Right lobe of liver (tissue), 6 donors: Measurements from ENCODE around the gene ATXN1. TPM values are rescaled to one million over a fixed set of nuclear protein-coding genes. Genes with fewer than 3 reads are reported as not detected.
A peak's percentile ranks its signal among the peaks of the same experiment; 100 is the strongest.

Experiments used
- ATAC-seq, 4 donors: fragments of 200-7000 bp; cut with Tn5 transposase; one replicate each; pipeline ENCODE4 v1.9.1; 2020; ENCODE audit warnings: mild to moderate bottlenecking in 4 of 4, moderate library complexity in 4 of 4
- DNase-seq, 3 donors: peaks; one replicate each; pipeline ENCODE4 v3.0.0-alpha.2; 2020
- H3K27ac ChIP-seq, 3 donors: fragments of 200-600 bp; one replicate each; pipeline ENCODE4 v1.8.0; 2022
- H3K27me3 ChIP-seq, 2 donors: fragments of 200-600 bp; one replicate each; pipeline ENCODE4 v1.8.0; 2022
- H3K36me3 ChIP-seq, 4 donors: fragments of 200-600 bp; sonication (generic) in 1 of 4; one replicate each; pipeline versions ENCODE4 v1.5.1 to v1.8.0; 2017 to 2022; ENCODE audit warnings: control low read depth in 1 of 4
- H3K4me1 ChIP-seq, 4 donors: fragments of 200-600 bp; sonication (generic) in 1 of 4; one replicate each; pipeline versions ENCODE4 v1.5.1 to v1.8.0; 2017 to 2022; ENCODE audit warnings: control low read depth in 1 of 4
- H3K4me3 ChIP-seq, 3 donors: fragments of 200-600 bp; one replicate each; pipeline ENCODE4 v1.8.0; 2022
- H3K9me3 ChIP-seq, 4 donors: fragments of 200-600 bp; sonication (generic) in 1 of 4; one replicate each; pipeline versions ENCODE4 v1.5.1 to v1.8.0; 2017 to 2022; ENCODE audit warnings: control low read depth in 1 of 4
- POLR2A ChIP-seq: fragments of 450-650 bp; IDR thresholded peaks from one replicate; pipeline ENCODE4 v1.6.1; 2017; ENCODE audit warnings: antibody characterized with exemption, mild to moderate bottlenecking
- WGBS: methylation state at CpG from one replicate; pipeline ENCODE4 v1.1.6; 2018; ENCODE audit warnings: low coverage, low lambda C conversion rate; ENCODE audit not compliant: insufficient coverage; ENCODE audit errors: missing lambda C conversion rate; 5-methylcytosine and 5-hydroxymethylcytosine counted together
- intact Hi-C, 2 donors: fragments of 100-400 bp; cut with DNase I; formaldehyde crosslinking; loops; one replicate each; pipeline versions ENCODE4 v1.11.2 to v1.14.1; 2022
- total RNA-seq, 6 experiments: library from RNA; depleted of rRNA in 2 of 6; stranded (reverse); fragments of >200 nt in 2 of 6; fragmentation: NEBNext Ultra II Directional in 3 of 6; extraction: Animal tissue kit (Norgen Biotek cat#: 25700) in 3 of 6; gene quantifications; one replicate each; pipeline versions ENCODE4 v1.1.0 to v1.2.4, GENCODE V29; 2016 to 2023
- TF ChIP-seq, protein P1 (sequence below), 4 donors: fragments of 200-600 bp in 3 of 4; fragments of 450-650 bp in 1 of 4; IDR thresholded peaks; one replicate each; pipeline versions ENCODE4 v1.5.1 to v1.8.0; 2016 to 2022; ENCODE audit warnings: antibody characterized with exemption in 4 of 4, mild to moderate bottlenecking in 2 of 4
- donor health status: DM: no; HTN: yes; CAD: no.
- donor health status: DM: no; HTN: no; CAD: no.
- donor health status: DM: no; HTN: no; CAD: no.
- donor health status: DM: no; HTN: yes; CAD: no.
- donor health status: DM: no; HTN: yes; CAD: no.

The ATXN1 gene
- total RNA-seq, 6 experiments from 2014 or later, result 23.2 to 28.7 (median 25.0) TPM

DNA sequence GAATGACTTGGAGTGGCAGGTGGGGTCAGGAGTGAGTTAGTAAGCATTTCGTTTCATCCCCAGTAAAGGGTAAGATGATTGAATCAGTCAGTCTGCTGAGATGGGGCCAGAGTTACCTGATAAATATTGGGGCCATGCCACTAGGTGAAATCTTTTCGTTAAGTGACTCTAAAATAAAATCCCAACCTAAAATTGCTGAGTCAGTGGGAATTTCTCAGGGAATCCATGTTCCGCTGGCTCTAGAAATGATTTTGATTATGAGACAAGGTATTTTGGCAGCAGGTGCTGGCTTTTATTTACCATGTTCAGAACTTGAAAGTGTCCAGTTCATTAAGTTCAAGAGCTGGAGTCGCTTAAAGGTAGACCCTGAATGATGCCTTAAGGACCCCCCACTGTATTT, 397.5 kb downstream of the ATXN1 start:
- Histone ChIP-seq H3K9me3 (no peaks in the 10 kb centered on the region), H3K36me3 (no peaks in the 10 kb centered on the region), H3K4me1 (peaks cover 0 to 25% (median 3%) of the 10 kb centered on the region in 4 donors), H3K27ac (no peak overlapping the region), H3K4me3 (no peak overlapping the region), H3K27me3 (no peaks in the 10 kb centered on the region)
- DNase-seq, result no peak
- peak in 1 of 4 donors; percentile 21 for ATAC-seq
- intact Hi-C loops, result no loop called here
- no peak for TF ChIP-seq POLR2A
- TF ChIP-seq, protein P1, sequence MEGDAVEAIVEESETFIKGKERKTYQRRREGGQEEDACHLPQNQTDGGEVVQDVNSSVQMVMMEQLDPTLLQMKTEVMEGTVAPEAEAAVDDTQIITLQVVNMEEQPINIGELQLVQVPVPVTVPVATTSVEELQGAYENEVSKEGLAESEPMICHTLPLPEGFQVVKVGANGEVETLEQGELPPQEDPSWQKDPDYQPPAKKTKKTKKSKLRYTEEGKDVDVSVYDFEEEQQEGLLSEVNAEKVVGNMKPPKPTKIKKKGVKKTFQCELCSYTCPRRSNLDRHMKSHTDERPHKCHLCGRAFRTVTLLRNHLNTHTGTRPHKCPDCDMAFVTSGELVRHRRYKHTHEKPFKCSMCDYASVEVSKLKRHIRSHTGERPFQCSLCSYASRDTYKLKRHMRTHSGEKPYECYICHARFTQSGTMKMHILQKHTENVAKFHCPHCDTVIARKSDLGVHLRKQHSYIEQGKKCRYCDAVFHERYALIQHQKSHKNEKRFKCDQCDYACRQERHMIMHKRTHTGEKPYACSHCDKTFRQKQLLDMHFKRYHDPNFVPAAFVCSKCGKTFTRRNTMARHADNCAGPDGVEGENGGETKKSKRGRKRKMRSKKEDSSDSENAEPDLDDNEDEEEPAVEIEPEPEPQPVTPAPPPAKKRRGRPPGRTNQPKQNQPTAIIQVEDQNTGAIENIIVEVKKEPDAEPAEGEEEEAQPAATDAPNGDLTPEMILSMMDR (IDR thresholded peaks at IDR 0.05), result no peak
- 66% methylated on average over 4 of the region's 4 CpGs for WGBS

DNA sequence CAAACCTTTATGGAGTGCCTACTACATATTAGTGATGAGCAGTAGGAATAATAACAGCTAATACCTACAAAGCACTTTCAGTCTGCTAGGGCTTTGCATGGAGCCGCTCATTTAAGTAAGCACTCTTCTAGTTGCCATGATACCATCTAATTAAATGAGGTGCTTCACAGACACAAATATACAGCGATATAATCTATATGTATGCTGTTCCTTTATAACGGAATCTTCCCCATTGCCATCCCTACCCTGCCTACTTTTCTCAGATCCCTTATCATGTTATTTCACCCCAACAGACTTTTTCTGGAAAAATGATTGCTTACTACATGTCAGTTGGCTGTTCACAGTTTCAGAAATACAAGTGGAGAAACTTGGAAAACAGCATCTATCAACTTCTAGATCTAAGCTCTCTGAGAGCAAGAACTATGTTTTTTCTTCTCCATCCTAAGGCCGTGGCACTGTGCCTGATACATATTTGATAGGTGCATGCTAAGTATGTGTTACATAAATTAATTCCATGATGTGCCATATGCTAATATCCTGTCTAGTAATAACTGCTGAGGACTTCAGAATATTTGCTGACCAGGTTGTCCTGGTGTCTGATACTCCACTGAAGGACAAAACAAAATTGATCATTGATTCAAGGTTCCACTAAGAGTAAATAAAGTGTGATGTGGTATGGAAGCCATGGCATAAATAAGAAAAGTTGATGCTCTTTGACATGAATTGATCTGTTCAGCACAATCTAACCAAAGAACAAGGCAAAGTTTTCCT, 398.3 kb downstream of the ATXN1 start:
- H3K9me3 ChIP-seq, result no peaks in the 10 kb centered on the region
- H3K36me3 ChIP-seq, result no peaks in the 10 kb centered on the region
- ATAC-seq (no peak), DNase-seq (no peak)
- no peaks in the 10 kb centered on the region for H3K27me3 ChIP-seq
- WGBS, result 93% methylated on average over 4 of the region's 4 CpGs
- peaks cover 0 to 20% (median 3%) of the 10 kb centered on the region in 4 donors for H3K4me1 ChIP-seq
- intact Hi-C loops, result no loop called here
- no peak for TF ChIP-seq POLR2A
- TF ChIP-seq, protein P1 (IDR thresholded peaks at IDR 0.05), result no peak
- no peak overlapping the region for H3K4me3 ChIP-seq
- H3K27ac ChIP-seq, result no peak overlapping the region

DNA sequence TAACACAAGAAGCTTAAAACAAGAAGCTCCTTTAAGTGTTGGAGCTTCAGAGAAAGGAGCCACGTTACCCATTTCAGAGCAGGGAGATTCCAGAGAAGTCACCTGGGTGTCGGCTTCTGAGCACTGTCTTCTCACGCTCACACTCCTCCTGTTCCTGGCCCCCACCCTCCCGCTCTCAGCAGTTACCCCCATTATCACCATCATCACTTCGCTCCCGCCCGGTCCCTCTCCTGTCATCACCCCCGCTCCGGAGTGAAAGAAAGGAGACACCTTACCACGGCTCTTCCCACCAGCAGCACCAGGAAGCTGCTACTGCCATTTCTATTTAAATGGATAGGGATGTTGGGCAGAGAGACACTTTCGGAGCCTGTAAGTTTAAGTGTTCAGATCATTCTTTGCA, 399.0 kb downstream of the ATXN1 start:
- WGBS, result 81% methylated on average over 8 of the region's 11 CpGs
- no peak overlapping the region for H3K27ac ChIP-seq
- H3K4me3 ChIP-seq, result no peak overlapping the region
- H3K36me3 ChIP-seq, result no peaks in the 10 kb centered on the region
- TF ChIP-seq, protein P1 (IDR thresholded peaks at IDR 0.05), result no peak
- TF ChIP-seq POLR2A, result no peak
- DNase-seq (no peak), ATAC-seq (no peak)
- peaks cover 0 to 13% (median 0%) of the 10 kb centered on the region in 4 donors for H3K4me1 ChIP-seq
- H3K9me3 ChIP-seq, result no peaks in the 10 kb centered on the region
- intact Hi-C loops, result no loop called here
- no peaks in the 10 kb centered on the region for H3K27me3 ChIP-seq

DNA sequence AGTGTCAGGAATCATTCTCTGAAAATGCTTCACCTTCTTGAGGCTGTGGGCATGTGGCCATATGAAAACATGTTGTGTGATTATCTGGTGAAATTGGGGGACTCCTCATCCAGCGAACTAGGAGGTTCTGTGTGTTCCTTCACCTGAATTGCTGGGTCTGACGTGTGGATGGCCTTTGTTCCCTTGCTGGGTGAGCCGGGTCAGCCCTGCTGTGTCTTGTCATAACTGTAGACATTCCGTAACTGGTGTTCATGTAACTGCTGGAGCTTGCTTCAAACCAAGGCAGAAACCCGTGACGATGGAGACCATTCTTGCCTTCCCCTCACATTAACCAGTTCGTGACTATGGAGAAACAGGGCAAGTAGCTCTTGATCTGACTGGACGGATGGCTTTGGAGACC, 399.4 kb downstream of the ATXN1 start:
- no peaks in the 10 kb centered on the region for H3K27me3 ChIP-seq
- no peak overlapping the region for H3K4me3 ChIP-seq
- H3K36me3 ChIP-seq, result no peaks in the 10 kb centered on the region
- DNase-seq (no peak), ATAC-seq (peak in 1 of 4 donors; percentile 32)
- TF ChIP-seq, protein P1 (IDR thresholded peaks at IDR 0.05), result no peak
- TF ChIP-seq POLR2A, result no peak
- WGBS, result 80% methylated on average over 6 of the region's 8 CpGs
- H3K27ac ChIP-seq, result no peak overlapping the region
- intact Hi-C loops, result no loop called here
- peaks cover 0 to 8% (median 0%) of the 10 kb centered on the region in 4 donors for H3K4me1 ChIP-seq
- H3K9me3 ChIP-seq, result no peaks in the 10 kb centered on the region
